Measurements from ENCODE around the gene ZNF737. TPM values are rescaled to one million over a fixed set of nuclear protein-coding genes. Genes with fewer than 3 reads are reported as not detected.
A peak's percentile ranks its signal among the peaks of the same experiment; 100 is the strongest.

Gene ZNF737
- total RNA-seq, 1 experiment from 2014 or later: 11.6 TPM

DNA sequence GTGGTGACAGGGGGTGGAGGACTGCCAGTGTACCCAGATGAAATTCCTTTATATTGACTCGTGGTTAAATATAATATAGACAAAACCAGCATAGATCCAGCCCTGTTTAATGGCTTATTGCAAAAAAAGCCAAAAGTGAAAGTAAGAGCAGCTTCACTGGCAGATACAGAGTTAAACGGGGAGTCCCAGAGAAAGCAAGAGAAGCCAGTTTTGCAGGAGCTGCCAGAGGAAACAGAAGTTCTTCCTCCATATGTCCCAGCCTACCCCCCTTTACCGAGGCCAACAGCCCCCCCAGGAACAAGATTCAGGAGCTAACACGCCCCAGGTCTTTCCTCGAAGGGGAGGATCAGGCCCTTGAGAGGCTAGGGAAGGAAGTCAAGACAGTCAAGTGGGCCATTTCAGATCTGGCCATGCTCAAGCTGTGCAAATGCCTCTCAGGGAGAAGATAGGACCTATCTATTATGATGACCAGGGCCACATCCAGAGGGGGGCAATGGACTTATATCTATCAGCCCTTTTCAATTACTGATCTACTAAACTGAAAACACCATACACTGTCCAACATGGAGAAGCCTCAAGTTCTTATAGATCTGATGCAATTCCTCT lies 47.2 kb upstream of the ZNF737 start:
- ATAC-seq: no peak
- BruUV-seq (replicated peaks): no TSS peak
- POLR2A ChIA-PET: no interaction called here
- H3K27ac ChIP-seq (ENCODE audit: low read length): peak overlapping the region; percentile 54
- no peaks in the 10 kb centered on the region for H3K36me3 ChIP-seq (ENCODE audit: control insufficient read depth, insufficient read depth, low read length)
- DNase-seq (ENCODE audit: low read depth, low spot score): no peak
- peak overlapping the region; percentile 29 to 52 for H3K4me3 ChIP-seq (ENCODE audit: low read depth in 2 of 2, low read length in 2 of 2)
- CTCF ChIA-PET: interaction anchor here (0.5 kb wide), 1 partner anchor 379 kb away, joined by 3 read pairs; no protein-coding TSS in a partner anchor
- TF ChIP-seq, protein P1, sequence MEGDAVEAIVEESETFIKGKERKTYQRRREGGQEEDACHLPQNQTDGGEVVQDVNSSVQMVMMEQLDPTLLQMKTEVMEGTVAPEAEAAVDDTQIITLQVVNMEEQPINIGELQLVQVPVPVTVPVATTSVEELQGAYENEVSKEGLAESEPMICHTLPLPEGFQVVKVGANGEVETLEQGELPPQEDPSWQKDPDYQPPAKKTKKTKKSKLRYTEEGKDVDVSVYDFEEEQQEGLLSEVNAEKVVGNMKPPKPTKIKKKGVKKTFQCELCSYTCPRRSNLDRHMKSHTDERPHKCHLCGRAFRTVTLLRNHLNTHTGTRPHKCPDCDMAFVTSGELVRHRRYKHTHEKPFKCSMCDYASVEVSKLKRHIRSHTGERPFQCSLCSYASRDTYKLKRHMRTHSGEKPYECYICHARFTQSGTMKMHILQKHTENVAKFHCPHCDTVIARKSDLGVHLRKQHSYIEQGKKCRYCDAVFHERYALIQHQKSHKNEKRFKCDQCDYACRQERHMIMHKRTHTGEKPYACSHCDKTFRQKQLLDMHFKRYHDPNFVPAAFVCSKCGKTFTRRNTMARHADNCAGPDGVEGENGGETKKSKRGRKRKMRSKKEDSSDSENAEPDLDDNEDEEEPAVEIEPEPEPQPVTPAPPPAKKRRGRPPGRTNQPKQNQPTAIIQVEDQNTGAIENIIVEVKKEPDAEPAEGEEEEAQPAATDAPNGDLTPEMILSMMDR (IDR thresholded peaks at IDR 0.05): no peak
- TF ChIP-seq REST (IDR thresholded peaks at IDR 0.05; ENCODE audit: insufficient read depth in 1 of 2, low read depth in 2 of 2, low read length in 1 of 2): no peak
- TF ChIP-seq SIN3A (IDR thresholded peaks at IDR 0.05; ENCODE audit: borderline replicate concordance, insufficient read depth, low read depth, low read length): no peak
- no peak for TF ChIP-seq POLR2AphosphoS5 (IDR thresholded peaks at IDR 0.05; ENCODE audit: low read depth, low read length)
- no peak for TF ChIP-seq TCF7L2 (IDR thresholded peaks at IDR 0.05; ENCODE audit: low read depth, low read length)
- H3K4me1 ChIP-seq (ENCODE audit: control insufficient read depth, insufficient read depth, low read length): no peaks in the 10 kb centered on the region
- in situ Hi-C loops (cut with HindIII; ENCODE audit: low pct_unique_long_range_greater_than_20kb, low sequenced_read_pairs): no loop called here
- intact Hi-C loops (cut with micrococcal nuclease; ENCODE audit: unreplicated experiment): no loop called here
- no peaks in the 10 kb centered on the region for H3K27me3 ChIP-seq (ENCODE audit: control insufficient read depth, insufficient read depth, low read length)
- no peaks in the 10 kb centered on the region for H3K9me3 ChIP-seq (ENCODE audit: control insufficient read depth, insufficient read depth, low read depth, low read length)

- POLR2A ChIA-PET: no interaction called here
- ATAC-seq (no peak), DNase-seq (ENCODE audit: low read depth, low spot score) (no peak)
- intact Hi-C loops (cut with micrococcal nuclease; ENCODE audit: unreplicated experiment) (no loop called here), in situ Hi-C loops (cut with HindIII; ENCODE audit: low pct_unique_long_range_greater_than_20kb, low sequenced_read_pairs) (no loop called here)
- Histone ChIP-seq H3K36me3 (ENCODE audit: control insufficient read depth, insufficient read depth, low read length) (no peaks in the 10 kb centered on the region), H3K4me1 (ENCODE audit: control insufficient read depth, insufficient read depth, low read length) (no peaks in the 10 kb centered on the region), H3K9me3 (ENCODE audit: control insufficient read depth, insufficient read depth, low read depth, low read length) (no peaks in the 10 kb centered on the region), H3K27me3 (ENCODE audit: control insufficient read depth, insufficient read depth, low read length) (no peaks in the 10 kb centered on the region), H3K27ac (ENCODE audit: low read length) (no peak overlapping the region), H3K4me3 (ENCODE audit: low read depth in 2 of 2, low read length in 2 of 2) (peak overlapping the region in 1 of 2 experiments; percentile 52; a peak in 2 of 4 replicates)
- CTCF ChIA-PET: no interaction called here
- no TSS peak for BruUV-seq (replicated peaks)
- TF ChIP-seq, protein P1 (IDR thresholded peaks at IDR 0.05): no peak
These were observed 46.3 kb upstream of the ZNF737 start for GRCh38 chr19:20611866-20612265.
